SK-N-MC (cell line): ENCODE results near the gene TOP1.

Source experiments
- EZH2 ChIP-seq: fragments of 200-600 bp; sonication (generic); IDR thresholded peaks from one replicate; pipeline ENCODE4 v1.6.1; 2017; ENCODE audit warnings: antibody characterized with exemption
- POLR2AphosphoS5 ChIP-seq: IDR thresholded peaks from 2 replicates; pipeline ENCODE4 v1.6.1; 2012; ENCODE audit warnings: mild to moderate bottlenecking, low read depth, low read length, borderline replicate concordance

DNA sequence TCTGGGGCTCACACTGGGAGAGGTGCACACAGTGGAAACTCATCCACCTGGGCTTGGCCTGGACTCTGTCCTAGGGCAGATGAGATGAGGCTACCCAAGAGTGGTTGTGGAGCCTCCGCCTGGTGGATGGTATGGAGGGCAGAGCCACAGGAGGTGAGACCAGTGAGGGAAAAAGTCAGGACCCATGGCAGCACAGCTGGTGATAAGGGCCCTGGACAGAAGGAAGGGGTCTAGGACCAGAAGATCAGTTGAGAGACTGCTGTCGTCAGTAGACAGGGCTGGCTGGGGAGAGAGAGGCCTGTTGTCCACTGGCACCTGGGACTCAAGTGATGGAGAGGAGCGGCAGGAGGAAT is 138.5 kb downstream of the TOP1 start:
- TF ChIP-seq EZH2 (no peak), POLR2AphosphoS5 (no peak)
